PC-3 (cell line): ENCODE data around the gene CIB1. TPM values are rescaled to one million over a fixed set of nuclear protein-coding genes. Genes with fewer than 3 reads are reported as not detected.
A peak's percentile ranks its signal among the peaks of the same experiment; 100 is the strongest.

Experiments
- ATAC-seq: fragments of 200-7000 bp; cut with Tn5 transposase; 2 replicates; pipeline ENCODE4 v1.9.1; 2020; ENCODE audit warnings: mild to moderate bottlenecking, moderate library complexity
- BruUV-seq: library from RNA; stranded (reverse); fragments of 400-500 nt; replicated peaks from 2 replicates; lab custom pipeline; 2021; lab: Mats Ljungman, UMichigan
- CTCF ChIA-PET: fragments of 300-600 bp; sonication (Branson Sonifier 250); formaldehyde crosslinking; loops from one replicate; lab custom pipeline; 2022; ENCODE audit warnings: antibody characterized with exemption; lab: Charles Lee
- POLR2A ChIA-PET: fragments of 300-600 bp; sonication (Branson Sonifier 250); formaldehyde crosslinking; loops from one replicate; lab custom pipeline; 2022; ENCODE audit warnings: antibody characterized with exemption; ENCODE audit not compliant: unreplicated experiment; lab: Charles Lee
- DNase-seq: peaks from one replicate; pipeline ENCODE4 v3.0.0-alpha.2; 2015
- H2AFZ ChIP-seq: fragments of 300-600 bp; sonication (generic); 2 replicates; pipeline ENCODE4 v1.6.0; 2016; ENCODE audit warnings: antibody characterized with exemption, low read length
- H3F3A ChIP-seq: fragments of 300-600 bp; sonication (generic); one replicate; pipeline ENCODE4 v1.6.0; 2017; ENCODE audit warnings: antibody characterized with exemption, low read length, control low read depth, mild to moderate bottlenecking; ENCODE audit not compliant: unreplicated experiment
- H3K27ac ChIP-seq: fragments of 300-600 bp; sonication (generic); 2 replicates; pipeline ENCODE4 v1.5.1; 2016; ENCODE audit warnings: mild to moderate bottlenecking, low read length
- H3K27me3 ChIP-seq: fragments of 300-600 bp; sonication (generic); 2 replicates; pipeline ENCODE4 v1.6.1; 2016; ENCODE audit warnings: low read length, mixed read lengths
- H3K36me3 ChIP-seq: fragments of 300-600 bp; sonication (generic); 2 replicates; pipeline ENCODE4 v1.6.1; 2016; ENCODE audit warnings: low read depth, mixed run types, low read length, mixed read lengths
- H3K4me1 ChIP-seq: fragments of 300-600 bp; sonication (generic); 2 replicates; pipeline ENCODE4 v1.5.1; 2016; ENCODE audit warnings: low read length; ENCODE audit not compliant: insufficient read depth
- H3K4me2 ChIP-seq: fragments of 300-600 bp; sonication (generic); 2 replicates; pipeline ENCODE4 v1.6.0; 2016; ENCODE audit warnings: low read length
- H3K4me3 ChIP-seq: fragments of 300-600 bp; sonication (generic); 2 replicates; pipeline ENCODE4 v1.5.1; 2016; ENCODE audit warnings: mild to moderate bottlenecking, low read length, mixed read lengths
- H3K79me2 ChIP-seq: fragments of 300-600 bp; sonication (generic); 2 replicates; pipeline ENCODE4 v1.6.1; 2017; ENCODE audit warnings: low read length, mixed read lengths
- H3K9ac ChIP-seq: fragments of 300-600 bp; sonication (generic); 2 replicates; pipeline ENCODE4 v1.6.0; 2016; ENCODE audit warnings: mild to moderate bottlenecking, low read length
- H3K9me2 ChIP-seq: fragments of 300-600 bp; sonication (generic); replicated peaks from 2 replicates; pipeline ENCODE4 v1.6.1; 2016; ENCODE audit warnings: mixed run types, low read length, mixed read lengths
- H3K9me3 ChIP-seq: fragments of 300-600 bp; sonication (generic); 2 replicates; pipeline ENCODE4 v1.6.1; 2016; ENCODE audit warnings: low read length, mixed read lengths
- H4K20me1 ChIP-seq: fragments of 300-600 bp; sonication (generic); 2 replicates; pipeline ENCODE4 v1.6.1; 2016; ENCODE audit warnings: low read length, mixed read lengths
- EZH2 ChIP-seq: fragments of 300-600 bp; sonication (generic); IDR thresholded peaks from one replicate; pipeline ENCODE4 v1.6.1; 2017; ENCODE audit warnings: antibody characterized with exemption, mild to moderate bottlenecking, low read length; ENCODE audit not compliant: unreplicated experiment
- EZH2phosphoT487 ChIP-seq: fragments of 300-600 bp; sonication (generic); IDR thresholded peaks from 2 replicates; pipeline ENCODE4 v1.6.1; 2018; ENCODE audit warnings: mild to moderate bottlenecking, antibody characterized with exemption, low read length, borderline replicate concordance
- intact Hi-C: fragments of 100-400 bp; cut with micrococcal nuclease; formaldehyde crosslinking; loops from 2 replicates; pipeline ENCODE4 v1.9.0; 2023
- total RNA-seq: library from RNA; depleted of rRNA; stranded (reverse); fragments of >200 nt; gene quantifications from 2 replicates; pipeline ENCODE4 v1.2.3, GENCODE V29; 2014
- TF ChIP-seq, protein P1 (sequence below): fragments of 300-600 bp; sonication (generic); conservative IDR thresholded peaks from 2 replicates; pipeline ENCODE4 v1.5.1; 2017; ENCODE audit warnings: antibody characterized with exemption, low read depth, mild to moderate bottlenecking, low read length

The CIB1 gene
- total RNA-seq, 1 experiment from 2014 or later: 83.7 TPM

DNA sequence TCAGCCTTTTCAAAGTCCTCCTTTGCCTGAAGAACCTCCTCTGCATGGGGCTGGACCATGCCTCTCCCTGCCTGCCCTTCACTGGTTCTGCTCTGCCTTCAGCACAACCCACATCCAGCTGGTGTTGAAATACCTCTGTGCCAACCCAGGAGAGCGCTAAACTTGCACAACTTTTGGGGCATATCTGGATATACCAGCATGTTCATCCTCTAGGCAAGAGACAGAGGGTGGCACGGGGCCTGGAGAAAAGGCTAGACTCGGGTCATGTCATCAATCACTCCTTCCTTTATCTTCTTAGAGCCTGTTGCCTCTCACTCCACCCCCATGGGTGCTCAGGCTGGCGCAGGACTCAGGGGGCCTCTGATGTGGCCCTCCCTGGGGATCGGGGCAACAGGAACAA is 27.9 kb downstream of the CIB1 start:
- no peak overlapping the region for H3K4me3 ChIP-seq
- peaks cover 98% of the 10 kb centered on the region for H3K79me2 ChIP-seq
- peaks cover 47% of the 10 kb centered on the region for H3K36me3 ChIP-seq
- H3K4me2 ChIP-seq: no peak overlapping the region
- H3K27me3 ChIP-seq: no peaks in the 10 kb centered on the region
- H3K27ac ChIP-seq: no peak overlapping the region
- H2AFZ ChIP-seq: no peak overlapping the region
- ChIA-PET POLR2A (no interaction called here), CTCF (no interaction called here)
- intact Hi-C loops: no loop called here
- DNase-seq (no peak), ATAC-seq (no peak)
- no peak overlapping the region for H3K9ac ChIP-seq
- H4K20me1 ChIP-seq: peaks cover 46% of the 10 kb centered on the region
- no peaks in the 10 kb centered on the region for H3K9me3 ChIP-seq
- no TSS peak for BruUV-seq
- peaks cover 2% of the 10 kb centered on the region for H3F3A ChIP-seq
- H3K4me1 ChIP-seq: peaks cover 42% of the 10 kb centered on the region
- TF ChIP-seq, protein P1, sequence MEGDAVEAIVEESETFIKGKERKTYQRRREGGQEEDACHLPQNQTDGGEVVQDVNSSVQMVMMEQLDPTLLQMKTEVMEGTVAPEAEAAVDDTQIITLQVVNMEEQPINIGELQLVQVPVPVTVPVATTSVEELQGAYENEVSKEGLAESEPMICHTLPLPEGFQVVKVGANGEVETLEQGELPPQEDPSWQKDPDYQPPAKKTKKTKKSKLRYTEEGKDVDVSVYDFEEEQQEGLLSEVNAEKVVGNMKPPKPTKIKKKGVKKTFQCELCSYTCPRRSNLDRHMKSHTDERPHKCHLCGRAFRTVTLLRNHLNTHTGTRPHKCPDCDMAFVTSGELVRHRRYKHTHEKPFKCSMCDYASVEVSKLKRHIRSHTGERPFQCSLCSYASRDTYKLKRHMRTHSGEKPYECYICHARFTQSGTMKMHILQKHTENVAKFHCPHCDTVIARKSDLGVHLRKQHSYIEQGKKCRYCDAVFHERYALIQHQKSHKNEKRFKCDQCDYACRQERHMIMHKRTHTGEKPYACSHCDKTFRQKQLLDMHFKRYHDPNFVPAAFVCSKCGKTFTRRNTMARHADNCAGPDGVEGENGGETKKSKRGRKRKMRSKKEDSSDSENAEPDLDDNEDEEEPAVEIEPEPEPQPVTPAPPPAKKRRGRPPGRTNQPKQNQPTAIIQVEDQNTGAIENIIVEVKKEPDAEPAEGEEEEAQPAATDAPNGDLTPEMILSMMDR: no peak
- TF ChIP-seq EZH2: no peak
- TF ChIP-seq EZH2phosphoT487: no peak
- no peaks in the 10 kb centered on the region for H3K9me2 ChIP-seq

DNA sequence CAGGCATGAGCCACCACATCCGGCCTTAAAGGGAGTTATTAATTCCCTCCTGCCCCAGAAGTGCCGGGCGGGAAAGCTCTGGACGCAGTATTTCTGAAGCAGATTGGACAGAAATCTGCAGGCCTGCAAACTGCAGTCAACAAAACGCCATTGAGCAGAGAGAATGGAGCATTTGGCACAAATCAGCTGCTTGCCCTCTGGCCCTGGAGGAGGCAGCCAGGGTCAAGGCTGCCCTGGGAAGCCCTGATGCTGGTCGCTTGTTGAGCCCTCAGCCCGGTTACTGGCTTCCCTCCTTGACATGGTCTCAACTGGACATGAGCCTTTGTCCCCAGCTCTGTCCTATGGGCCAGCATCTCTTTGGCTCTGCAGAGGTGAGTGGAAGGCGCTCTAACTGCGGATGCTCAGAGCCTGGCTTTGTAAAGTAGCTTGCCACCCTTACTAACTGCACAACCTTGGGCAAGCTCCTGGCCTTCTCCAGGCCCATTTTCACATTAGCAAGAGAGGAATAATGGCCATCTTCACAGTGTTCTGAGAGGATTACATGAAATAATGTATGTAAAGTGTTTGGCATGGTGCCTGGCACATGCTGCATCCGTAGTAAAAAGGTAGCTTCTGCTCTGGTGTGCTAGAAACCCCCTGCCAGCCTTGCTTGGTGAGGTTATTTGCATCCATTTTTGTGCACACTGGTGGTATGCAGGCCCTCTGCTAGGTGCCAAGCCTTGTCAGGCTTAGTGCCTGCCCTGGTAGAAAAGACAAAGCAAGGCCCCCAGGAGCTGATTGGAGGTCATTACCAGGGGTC is 28.5 kb downstream of the CIB1 start:
- Histone ChIP-seq H2AFZ (no peak overlapping the region), H3K79me2 (peaks cover 98% of the 10 kb centered on the region), H3K27ac (no peak overlapping the region), H3K9ac (no peak overlapping the region), H3K27me3 (no peaks in the 10 kb centered on the region), H3K9me2 (no peaks in the 10 kb centered on the region), H3K36me3 (peaks cover 46% of the 10 kb centered on the region), H3K4me2 (peak overlapping the region; percentile 99), H3K9me3 (no peaks in the 10 kb centered on the region), H4K20me1 (peaks cover 46% of the 10 kb centered on the region), H3F3A (peaks cover 3% of the 10 kb centered on the region), H3K4me3 (no peak overlapping the region), H3K4me1 (peaks cover 42% of the 10 kb centered on the region)
- CTCF ChIA-PET: no interaction called here
- no peak for TF ChIP-seq EZH2phosphoT487
- POLR2A ChIA-PET: no interaction called here
- BruUV-seq: no TSS peak
- intact Hi-C loops: no loop called here
- ATAC-seq (no peak), DNase-seq (no peak)

DNA sequence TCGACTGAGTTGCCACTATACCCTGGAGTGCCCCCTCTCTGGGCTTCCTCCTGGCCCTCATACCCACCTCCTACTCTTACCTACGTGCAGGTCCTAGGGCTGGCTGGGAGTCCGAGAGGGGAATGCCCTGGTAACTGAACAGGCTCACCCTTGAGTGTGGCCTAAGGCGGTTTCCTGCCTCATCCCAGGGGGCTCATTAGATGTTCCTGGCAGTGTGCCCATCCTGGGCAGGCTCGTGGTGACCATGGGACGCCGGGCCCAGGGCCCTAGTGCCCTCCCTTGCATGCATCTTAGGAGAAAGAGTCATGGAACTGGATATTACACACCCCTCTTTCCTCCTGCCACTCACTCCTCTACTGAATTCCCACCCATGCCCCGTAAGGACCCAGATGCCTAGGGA is 29.8 kb downstream of the CIB1 start:
- Histone ChIP-seq H3K27ac (no peak overlapping the region), H3K9me2 (no peaks in the 10 kb centered on the region), H3K4me1 (peaks cover 37% of the 10 kb centered on the region), H3K36me3 (peaks cover 38% of the 10 kb centered on the region), H3K27me3 (no peaks in the 10 kb centered on the region), H3K4me2 (peak overlapping the region; percentile 99), H3K9me3 (no peaks in the 10 kb centered on the region), H3K4me3 (peak overlapping the region; percentile 100), H4K20me1 (peaks cover 46% of the 10 kb centered on the region), H3F3A (peaks cover 8% of the 10 kb centered on the region), H3K9ac (peak overlapping the region; percentile 100; the same call in 1 of the 2 replicates), H2AFZ (no peak overlapping the region), H3K79me2 (peaks cover 91% of the 10 kb centered on the region)
- ChIA-PET CTCF (interaction anchor here (0.6 kb wide), 1 partner anchor 8 kb away, joined by 4 read pairs; no protein-coding TSS in a partner anchor), POLR2A (no interaction called here)
- no TSS peak for BruUV-seq
- intact Hi-C loops: no loop called here
- no peak for TF ChIP-seq EZH2phosphoT487
- TF ChIP-seq, protein P1: no peak
- TF ChIP-seq EZH2: no peak
- ATAC-seq (no peak), DNase-seq (no peak)
